ENCODE results near the gene ZWILCH.

GRCh38 chr15:66461917-66462316, 43.2 kb upstream of the ZWILCH start:
- TF ChIP-seq, protein P1, sequence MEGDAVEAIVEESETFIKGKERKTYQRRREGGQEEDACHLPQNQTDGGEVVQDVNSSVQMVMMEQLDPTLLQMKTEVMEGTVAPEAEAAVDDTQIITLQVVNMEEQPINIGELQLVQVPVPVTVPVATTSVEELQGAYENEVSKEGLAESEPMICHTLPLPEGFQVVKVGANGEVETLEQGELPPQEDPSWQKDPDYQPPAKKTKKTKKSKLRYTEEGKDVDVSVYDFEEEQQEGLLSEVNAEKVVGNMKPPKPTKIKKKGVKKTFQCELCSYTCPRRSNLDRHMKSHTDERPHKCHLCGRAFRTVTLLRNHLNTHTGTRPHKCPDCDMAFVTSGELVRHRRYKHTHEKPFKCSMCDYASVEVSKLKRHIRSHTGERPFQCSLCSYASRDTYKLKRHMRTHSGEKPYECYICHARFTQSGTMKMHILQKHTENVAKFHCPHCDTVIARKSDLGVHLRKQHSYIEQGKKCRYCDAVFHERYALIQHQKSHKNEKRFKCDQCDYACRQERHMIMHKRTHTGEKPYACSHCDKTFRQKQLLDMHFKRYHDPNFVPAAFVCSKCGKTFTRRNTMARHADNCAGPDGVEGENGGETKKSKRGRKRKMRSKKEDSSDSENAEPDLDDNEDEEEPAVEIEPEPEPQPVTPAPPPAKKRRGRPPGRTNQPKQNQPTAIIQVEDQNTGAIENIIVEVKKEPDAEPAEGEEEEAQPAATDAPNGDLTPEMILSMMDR (conservative IDR thresholded peaks at IDR 0.05), result no peak
- TF ChIP-seq ZFX (IDR thresholded peaks at IDR 0.05), result no peak
